Activated gamma-delta T cell treated with Interleukin-2 at 50 U/mL for 16 hours (primary cell): ENCODE results near the gene FMC1.
"Not testable (repeated sequence)": the region's sequence is repeated elsewhere in the genome, so short reads cannot be mapped to it uniquely, and the experiment has no call there.

ENCODE experiments used
- DNase-seq: peaks from one replicate; pipeline ENCODE4 v3.0.0-alpha.2; 2020

The FMC1 gene

DNA sequence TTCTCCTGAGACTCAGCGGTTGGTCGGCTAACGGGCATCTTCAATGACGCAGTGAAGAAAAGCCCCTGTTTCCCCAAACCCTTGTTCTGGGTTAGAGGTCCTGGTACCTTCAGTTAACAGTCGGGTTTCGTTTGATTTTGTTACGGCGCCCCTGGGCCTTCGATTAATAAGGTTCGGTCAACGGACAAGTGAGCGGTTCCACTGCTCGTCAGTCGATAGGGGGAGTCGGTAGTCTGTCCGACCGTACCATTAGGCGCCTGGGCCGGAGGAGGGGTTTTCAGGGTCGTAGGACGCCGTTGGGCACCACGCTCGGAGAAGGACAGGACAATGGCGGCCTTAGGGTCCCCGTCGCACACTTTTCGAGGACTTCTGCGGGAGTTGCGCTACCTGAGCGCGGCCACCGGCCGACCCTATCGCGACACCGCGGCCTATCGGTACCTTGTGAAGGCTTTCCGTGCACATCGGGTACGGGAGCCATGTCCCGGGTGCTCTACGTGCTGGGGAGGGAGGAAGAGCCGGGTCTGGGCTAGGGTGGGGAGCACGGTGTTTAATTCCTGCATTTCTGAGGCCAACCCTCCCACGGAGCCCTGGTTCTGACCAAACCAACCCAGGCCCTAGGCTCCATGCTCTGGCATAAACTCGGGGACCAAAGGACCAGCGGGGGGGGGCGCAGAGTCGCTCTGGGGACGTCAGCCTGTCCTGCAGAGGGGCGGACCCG, at the start of gene FMC1:
FMC1 (plus strand) TSS at position 280 of the 718 bp plus-strand sequence; CDS start at position 328, 48 bp downstream.
- DNase-seq, result peak; percentile 75

DNA sequence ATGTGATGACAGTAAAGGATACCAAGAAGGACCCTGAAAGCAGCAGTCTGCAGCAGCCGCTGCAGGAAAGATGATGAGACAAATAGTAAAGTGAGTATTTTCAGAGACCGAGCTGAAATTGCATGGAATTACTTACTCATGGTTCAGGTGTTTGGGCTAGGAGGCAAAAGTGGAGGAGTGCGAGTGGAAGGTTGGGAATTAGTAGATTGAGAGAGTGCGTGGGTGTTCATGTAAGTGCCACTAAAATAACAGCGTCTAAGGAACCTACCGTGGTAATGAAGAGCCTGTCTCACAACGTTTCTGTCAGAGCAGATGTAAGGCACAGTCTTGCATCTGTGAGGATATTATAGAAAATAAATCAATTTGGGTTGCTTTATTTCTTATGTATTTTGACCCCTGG, 48.3 kb upstream of the FMC1 start:
- DNase-seq, result no peak

- DNase-seq, result no peak
Measured at GRCh38 chr7:139293534-139293933, 47.6 kb upstream of the FMC1 start.

GRCh38 chr7:139294241-139294640, 46.9 kb upstream of the FMC1 start:
- no peak for DNase-seq

DNA sequence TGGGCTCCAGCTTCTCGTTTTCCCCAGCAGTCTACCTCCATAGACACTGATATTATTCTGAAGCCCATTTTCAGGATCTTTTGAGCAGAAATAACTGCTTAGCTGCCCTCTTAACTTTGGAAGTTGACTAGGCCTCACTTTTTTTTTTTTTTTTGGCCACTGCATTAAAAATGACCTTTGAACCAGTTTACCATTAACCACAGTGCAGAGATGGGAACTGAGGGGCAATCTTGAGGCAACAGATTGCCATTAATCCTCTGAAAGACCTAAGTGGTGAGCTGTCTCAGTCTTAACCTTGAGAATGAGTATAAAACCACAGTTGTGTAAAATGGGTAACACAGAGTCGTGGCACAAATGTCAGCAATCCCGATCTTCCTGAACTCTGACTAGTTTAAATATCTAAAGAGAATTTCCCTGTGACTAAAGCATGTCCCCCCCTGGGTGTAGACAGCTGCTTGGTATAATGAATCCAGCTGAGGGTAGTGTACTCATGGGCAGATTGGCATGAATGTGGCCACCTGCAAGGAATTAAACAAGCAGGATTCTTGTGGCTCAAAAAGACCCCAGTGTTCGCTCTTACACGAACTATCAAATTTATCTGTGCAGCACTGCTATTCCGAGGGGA, 46.1 kb upstream of the FMC1 start:
- no peak for DNase-seq

DNA sequence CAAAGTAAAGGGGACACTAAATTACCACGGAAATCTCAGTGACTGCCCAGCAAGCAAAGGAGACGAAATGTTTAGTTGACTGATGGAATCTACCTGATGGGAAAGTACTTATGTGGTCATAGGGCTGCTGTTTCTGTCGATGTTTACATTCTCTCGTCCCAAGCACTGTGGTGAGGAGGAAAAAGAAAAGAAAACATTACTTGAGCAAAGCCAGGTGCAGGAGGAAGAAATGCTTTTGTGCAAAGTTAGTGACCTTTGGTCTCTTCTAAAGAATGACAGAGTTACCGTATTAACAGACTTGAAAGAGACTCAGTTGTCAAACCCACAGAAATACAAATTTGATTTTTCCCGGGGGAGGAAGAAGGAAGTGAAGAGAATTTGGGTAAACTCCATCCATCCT, 43.3 kb upstream of the FMC1 start:
- no peak for DNase-seq

DNA sequence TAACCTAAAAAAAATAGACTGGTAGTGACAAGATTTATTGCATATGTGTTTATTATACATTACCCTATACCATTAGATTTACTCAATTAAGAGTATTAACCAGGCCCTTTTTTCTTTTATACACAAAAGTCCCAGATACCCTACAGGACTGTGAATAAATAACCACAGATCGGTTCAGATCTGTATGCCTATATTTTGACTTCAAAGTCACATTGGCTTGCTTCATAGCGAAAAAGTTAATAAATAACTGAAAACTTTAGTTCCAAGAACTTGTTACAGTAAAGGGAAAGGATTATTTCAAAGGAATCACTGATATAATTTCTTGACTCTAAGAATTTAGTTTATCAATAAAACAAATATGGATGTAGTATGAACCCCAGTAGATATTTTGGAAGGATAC, 41.8 kb upstream of the FMC1 start:
- no peak for DNase-seq

- no peak for DNase-seq
Measured at GRCh38 chr7:139300390-139300789, 40.7 kb upstream of the FMC1 start.

DNA sequence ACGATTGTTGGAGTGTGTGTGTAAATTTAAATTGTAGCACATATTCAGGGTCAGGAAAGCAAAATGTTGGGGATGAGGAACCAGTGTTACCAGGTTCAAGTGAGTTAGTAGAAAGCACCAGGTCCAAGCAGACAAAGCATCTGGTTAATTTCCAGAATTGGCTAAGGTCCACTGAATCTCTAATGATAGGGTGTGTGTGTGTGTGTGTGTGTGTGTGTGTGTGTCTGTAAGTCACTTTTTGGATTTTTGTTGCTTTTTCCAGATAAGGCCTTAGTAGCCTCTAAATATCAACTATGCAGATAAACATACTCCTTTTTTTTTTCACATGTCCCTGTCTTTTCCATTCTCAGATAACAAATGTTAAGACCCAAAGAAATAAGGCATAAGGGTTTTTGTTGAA, 36.6 kb upstream of the FMC1 start:
- DNase-seq, result no peak

DNA sequence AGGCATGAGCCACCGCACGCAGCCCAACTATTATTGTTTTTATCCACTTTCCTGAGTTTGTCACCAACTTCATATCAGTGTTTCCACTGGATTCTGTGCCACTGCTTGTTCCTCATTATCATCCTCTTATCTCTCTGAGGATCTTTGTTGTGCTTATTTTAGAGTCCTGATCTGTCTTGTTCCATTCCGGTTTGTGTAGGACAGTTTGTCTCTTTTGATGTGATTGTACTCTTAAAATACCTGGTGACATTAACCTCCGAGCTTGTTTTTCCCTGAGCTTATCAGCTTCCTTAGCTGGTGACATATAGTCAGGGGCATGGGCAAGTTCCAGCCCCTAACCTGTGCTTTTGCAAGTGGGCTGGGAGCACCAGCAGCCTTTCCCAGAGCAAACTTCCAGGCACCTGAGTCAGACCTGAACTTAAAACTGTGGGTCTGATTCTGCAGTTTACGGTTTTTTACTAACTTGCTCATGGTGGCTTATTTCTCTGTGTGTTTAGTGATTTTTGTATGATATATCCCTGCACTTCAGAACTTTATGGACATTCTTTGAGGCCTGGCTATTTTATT, 23.1 kb upstream of the FMC1 start:
- no peak for DNase-seq

DNA sequence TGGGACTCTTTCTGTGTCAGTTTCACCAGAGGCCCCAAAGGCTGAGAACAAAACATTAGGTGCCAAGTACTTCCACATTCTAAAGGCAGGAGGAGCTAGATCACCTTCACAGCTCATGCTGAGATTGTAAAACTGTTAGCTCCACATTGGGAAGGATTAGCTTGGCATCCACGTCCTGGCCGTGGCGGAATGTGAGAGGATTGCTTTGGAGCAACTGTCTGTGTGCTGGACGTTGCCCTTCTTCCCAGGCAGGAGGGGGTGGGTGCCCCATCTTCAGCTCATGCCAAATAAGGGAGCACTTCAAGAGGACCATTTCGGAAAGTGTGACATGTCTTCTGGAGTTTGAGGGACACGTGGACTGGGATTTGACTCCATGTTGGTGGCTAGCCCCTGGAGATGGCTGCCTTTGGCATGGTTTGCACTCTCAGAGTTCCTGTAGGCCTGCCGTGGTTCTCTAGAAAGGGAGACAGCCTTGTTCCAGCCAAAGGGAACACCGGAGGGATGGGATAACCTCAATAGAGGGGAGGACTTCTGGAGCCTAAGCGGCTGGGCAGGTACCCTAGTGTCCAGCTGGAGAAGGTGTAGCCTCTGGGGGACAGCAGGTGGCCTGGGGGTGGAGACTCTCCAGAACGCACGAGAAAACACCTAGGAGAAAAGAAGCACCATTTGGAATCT, 19.9 kb upstream of the FMC1 start:
- DNase-seq, result no peak

DNA sequence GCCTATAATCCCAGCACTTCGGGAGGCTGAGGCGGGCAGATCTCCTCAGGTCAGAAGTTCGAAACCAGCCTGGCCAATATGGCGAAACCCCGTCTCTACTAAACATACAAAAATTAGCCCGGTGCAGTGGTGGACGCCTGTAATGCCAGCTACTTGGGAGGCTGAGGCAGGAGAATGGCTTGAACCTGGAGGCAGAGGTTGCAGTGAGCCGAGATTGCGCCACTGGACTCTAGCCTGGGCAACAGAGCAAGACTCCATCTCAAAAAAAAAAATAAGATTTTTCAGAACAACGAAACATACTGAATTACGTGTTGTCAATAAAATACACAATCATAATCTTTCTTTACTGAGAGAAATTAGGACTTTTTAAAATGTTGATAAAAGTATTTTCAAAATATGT, 16.4 kb upstream of the FMC1 start:
- not testable (repeated sequence) for DNase-seq

DNA sequence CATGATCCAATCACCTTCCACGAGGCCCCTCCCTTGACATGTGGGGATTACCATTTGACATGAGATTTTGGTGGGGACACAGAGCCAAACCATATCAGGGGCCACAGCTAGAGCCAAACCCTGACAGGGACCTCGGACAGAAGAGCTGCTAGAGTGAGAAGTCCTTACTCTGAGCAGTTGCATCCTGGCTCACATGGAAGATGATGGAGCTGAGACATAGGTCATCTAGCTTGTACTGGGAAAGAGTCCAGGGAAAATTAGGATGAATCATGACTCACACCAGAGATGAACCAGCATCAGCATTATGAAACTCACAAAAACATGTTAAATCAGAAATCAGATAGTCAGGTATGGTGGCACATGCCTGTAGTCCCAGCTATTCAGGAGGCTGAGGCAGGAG, 12.8 kb upstream of the FMC1 start:
- DNase-seq, result no peak

- DNase-seq, result no peak
Measured at GRCh38 chr7:139329119-139329518, 12.0 kb upstream of the FMC1 start.

DNA sequence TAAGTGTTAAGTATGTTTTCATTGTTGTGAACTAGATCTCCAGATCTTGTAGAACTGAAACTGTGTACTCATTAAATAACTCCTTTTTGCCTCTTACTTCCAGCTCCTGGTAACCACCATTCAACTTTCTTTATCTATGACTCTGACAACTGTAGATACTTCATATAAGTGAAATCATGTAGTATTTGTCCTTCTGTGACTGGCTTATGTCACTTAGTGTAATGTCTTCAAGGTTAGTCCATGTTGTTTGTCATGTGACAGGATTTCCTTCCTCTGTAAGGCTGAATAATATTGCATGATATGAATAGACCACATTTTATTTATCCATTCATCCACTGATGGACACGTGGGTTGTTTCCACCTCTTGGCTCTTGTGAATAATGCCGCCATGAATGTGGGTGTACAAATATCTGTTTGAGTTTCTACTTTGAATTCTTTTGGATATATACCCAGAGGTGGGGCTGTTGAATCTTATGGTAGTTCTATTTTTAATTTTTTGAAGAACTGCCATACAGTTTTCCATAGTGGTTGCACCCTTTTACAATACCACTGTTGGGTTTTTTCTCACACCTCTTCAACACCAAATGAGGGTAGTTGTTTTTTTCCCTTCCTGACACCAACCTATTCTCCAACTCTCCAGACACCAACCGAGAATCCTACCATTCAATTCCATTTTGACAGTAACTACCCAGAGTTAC, 10.7 kb upstream of the FMC1 start:
- DNase-seq, result no peak

- DNase-seq, result no peak
Measured at GRCh38 chr7:139332697-139333359, 8.3 kb upstream of the FMC1 start.

DNA sequence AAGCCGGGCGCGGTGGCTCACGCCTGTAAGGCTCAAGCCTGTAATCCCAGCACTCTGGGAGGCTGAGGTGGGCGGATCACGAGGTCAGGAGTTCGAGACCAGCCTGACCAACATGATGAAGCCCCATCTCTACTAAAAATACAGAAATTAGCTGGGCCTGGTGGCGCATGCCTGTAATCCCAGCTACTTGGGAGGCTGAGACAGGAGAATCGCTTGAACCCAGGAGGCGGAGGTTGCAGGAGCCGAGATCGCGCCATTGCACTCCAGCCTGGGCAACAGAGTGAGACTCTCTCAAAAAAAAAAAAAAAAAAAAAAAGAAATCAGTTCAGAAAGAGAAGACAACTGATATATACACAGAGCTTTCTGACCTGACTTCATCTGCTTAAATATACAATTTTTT, 7.7 kb upstream of the FMC1 start:
- not testable (repeated sequence) for DNase-seq

GRCh38 chr7:139334399-139335150, 6.6 kb upstream of the FMC1 start:
- DNase-seq, result no peak

- DNase-seq, result no peak
Measured at GRCh38 chr7:139339025-139339424, 2.1 kb upstream of the FMC1 start.

DNA sequence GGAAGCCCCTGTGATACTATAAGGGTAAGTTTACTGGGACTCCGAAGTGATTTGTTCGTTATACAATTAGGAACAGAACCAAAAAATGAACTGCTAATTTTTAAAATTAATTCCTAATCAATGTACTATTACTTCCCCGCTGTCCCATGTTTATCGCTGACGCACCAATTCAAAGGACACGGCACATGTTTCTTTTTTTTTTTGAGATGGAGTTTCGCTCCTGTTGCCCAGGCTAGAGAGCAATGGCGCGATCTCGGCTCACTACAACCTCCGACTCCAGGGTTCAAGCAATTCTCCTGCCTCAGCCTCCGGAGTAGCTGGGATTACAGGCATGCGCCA, 1.5 kb upstream of the FMC1 start:
- DNase-seq, result no peak

- DNase-seq, result peak; percentile 97
Measured at GRCh38 chr7:139340037-139340807, 915 bp upstream of the FMC1 start.

- no peak for DNase-seq
Measured at GRCh38 chr7:139340808-139341057, 404 bp upstream of the FMC1 start.
